Measurements from ENCODE around the gene KRT84.

Gene KRT84

DNA sequence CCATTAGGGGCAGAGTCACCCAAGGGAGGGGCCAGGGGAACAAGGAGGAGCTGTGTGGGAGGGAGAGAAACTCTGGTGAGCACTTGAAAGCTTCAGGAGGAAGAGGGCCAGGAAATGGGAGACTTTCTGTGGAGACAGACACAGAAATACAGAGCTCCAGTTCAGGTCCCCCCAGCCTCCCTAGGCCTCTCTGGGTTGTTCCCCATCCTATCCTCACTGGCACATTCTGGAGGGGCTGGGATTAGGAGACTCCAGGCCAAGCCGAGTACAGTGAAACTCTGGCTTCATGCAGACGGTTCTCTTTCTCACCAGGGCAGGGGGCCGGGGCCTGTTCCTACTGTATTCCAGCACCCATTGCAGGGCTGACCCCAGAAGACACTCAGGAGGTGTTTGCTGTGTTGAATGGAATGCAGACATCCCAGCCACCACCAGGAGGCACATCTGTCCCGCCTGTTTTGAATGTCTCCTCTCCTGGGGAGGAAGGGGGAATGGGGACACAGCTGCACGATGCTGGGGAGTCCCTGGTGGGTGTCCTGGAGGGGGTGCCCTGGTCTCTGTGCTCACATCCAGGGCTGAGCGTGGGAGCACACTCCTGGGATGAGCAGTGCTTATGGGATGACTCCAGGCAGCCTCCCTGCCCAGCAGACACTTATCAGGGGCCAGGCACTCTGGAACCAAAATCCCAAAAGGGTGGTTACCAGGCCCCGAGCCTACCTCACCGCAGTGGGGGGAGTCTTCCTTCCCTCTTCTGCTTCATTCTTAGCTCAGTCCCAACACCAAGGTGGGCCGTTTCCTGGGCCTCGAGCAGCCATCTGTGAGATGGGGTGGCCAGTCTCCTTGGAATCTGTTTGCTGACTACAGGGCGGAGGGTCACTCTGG, 5.5 kb upstream of the KRT84 start:
- Histone ChIP-seq H3K4me2 (no peak overlapping the region), H3K27ac (no peak overlapping the region), H3K4me1 (ENCODE audit: low read depth, poor library complexity, severe bottlenecking) (no peaks in the 10 kb centered on the region), H2AFZ (ENCODE audit: low read depth) (no peak overlapping the region), H3K4me3 (IDR thresholded peaks at IDR 0.05; ENCODE audit: insufficient read depth, low read depth, low read length) (no peak overlapping the region), H3K27me3 (ENCODE audit: insufficient read depth, low read depth) (peaks cover 34% of the 10 kb centered on the region), H4K20me1 (ENCODE audit: insufficient read depth) (no peaks in the 10 kb centered on the region), H3K79me2 (ENCODE audit: insufficient read depth, low read depth) (no peaks in the 10 kb centered on the region), H3K36me3 (ENCODE audit: insufficient read depth) (no peaks in the 10 kb centered on the region), H3K9ac (no peak overlapping the region)
- TF ChIP-seq, protein P1, sequence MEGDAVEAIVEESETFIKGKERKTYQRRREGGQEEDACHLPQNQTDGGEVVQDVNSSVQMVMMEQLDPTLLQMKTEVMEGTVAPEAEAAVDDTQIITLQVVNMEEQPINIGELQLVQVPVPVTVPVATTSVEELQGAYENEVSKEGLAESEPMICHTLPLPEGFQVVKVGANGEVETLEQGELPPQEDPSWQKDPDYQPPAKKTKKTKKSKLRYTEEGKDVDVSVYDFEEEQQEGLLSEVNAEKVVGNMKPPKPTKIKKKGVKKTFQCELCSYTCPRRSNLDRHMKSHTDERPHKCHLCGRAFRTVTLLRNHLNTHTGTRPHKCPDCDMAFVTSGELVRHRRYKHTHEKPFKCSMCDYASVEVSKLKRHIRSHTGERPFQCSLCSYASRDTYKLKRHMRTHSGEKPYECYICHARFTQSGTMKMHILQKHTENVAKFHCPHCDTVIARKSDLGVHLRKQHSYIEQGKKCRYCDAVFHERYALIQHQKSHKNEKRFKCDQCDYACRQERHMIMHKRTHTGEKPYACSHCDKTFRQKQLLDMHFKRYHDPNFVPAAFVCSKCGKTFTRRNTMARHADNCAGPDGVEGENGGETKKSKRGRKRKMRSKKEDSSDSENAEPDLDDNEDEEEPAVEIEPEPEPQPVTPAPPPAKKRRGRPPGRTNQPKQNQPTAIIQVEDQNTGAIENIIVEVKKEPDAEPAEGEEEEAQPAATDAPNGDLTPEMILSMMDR (conservative IDR thresholded peaks at IDR 0.05; ENCODE audit: low read depth, low read length), result peak; percentile 78

DNA sequence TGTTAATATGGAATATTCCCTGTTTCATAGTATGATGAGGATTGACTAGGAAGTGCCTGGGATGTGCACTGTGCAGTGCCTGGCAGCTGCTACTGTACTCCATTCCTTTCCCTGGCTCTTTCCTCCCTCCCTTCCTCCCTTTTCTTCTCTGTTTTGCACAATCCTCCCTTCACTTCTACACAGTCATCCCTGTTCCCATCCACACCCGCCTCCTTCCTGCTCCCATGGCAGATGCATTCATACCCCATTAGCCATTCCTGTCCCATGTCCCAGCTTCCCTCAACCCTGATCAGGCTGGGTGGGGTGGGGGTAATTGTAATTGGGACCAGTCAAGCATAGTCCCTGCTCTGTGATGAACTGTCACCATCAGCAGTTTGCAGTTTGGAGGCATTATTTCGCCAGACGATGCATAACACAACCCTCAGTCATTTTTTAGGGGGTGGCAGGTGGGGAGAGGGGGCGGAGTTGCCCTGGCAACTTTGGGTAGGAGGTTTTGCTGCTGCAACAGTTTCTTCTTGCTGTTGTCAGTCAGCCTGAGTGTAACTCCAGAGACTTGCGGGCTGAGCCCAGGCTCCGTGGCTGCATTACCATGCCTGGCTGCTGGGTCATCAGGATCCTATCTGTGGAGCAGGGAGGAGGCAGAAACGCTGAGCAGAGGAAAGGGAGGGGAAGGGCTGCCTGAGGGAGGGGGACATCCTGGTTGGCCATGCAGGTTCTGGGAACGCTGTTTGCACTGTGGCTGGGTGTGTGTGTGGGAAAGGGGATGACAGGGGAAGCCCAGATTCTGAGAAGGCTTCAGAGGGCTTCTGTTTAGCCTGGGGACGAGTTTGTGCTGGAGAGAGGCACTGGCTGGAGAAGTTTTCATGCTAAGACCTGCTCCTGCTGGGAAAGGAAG, 4.1 kb upstream of the KRT84 start:
- no peak overlapping the region for H3K4me2 ChIP-seq
- no peaks in the 10 kb centered on the region for H4K20me1 ChIP-seq (ENCODE audit: insufficient read depth)
- H3K4me1 ChIP-seq (ENCODE audit: low read depth, poor library complexity, severe bottlenecking), result no peaks in the 10 kb centered on the region
- H3K79me2 ChIP-seq (ENCODE audit: insufficient read depth, low read depth), result no peaks in the 10 kb centered on the region
- no peaks in the 10 kb centered on the region for H3K36me3 ChIP-seq (ENCODE audit: insufficient read depth)
- H3K4me3 ChIP-seq (IDR thresholded peaks at IDR 0.05; ENCODE audit: insufficient read depth, low read depth, low read length), result no peak overlapping the region
- TF ChIP-seq, protein P1 (conservative IDR thresholded peaks at IDR 0.05; ENCODE audit: low read depth, low read length), result no peak
- peaks cover 34% of the 10 kb centered on the region for H3K27me3 ChIP-seq (ENCODE audit: insufficient read depth, low read depth)
- H3K27ac ChIP-seq, result no peak overlapping the region
- no peak overlapping the region for H2AFZ ChIP-seq (ENCODE audit: low read depth)
- no peak overlapping the region for H3K9ac ChIP-seq

DNA sequence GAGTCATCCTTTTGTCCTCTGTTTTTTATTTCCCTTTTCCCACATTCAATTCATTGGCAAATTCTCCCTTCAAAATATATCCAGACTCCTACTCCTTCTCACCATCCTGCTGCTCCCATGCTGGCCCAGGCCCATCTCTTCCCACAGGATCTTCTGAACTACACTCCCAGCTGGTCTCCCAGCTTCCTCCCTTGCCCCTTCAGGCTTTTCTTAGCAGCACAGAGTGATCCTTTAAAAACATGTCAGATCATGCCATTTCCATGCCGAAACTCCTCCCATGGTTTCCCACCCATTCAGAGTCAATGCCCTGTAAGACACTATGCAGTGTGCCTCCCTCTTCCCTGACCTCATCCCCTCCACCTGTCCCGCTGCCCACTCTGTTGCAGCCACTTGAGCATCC, 2.4 kb upstream of the KRT84 start:
- Histone ChIP-seq H3K4me3 (IDR thresholded peaks at IDR 0.05; ENCODE audit: insufficient read depth, low read depth, low read length) (no peak overlapping the region), H3K27me3 (ENCODE audit: insufficient read depth, low read depth) (peaks cover 38% of the 10 kb centered on the region; the same call in 1 of the 2 replicates), H3K9ac (no peak overlapping the region), H4K20me1 (ENCODE audit: insufficient read depth) (no peaks in the 10 kb centered on the region), H3K4me2 (no peak overlapping the region), H3K36me3 (ENCODE audit: insufficient read depth) (no peaks in the 10 kb centered on the region), H3K27ac (no peak overlapping the region), H3K4me1 (ENCODE audit: low read depth, poor library complexity, severe bottlenecking) (no peaks in the 10 kb centered on the region), H3K79me2 (ENCODE audit: insufficient read depth, low read depth) (no peaks in the 10 kb centered on the region), H2AFZ (ENCODE audit: low read depth) (no peak overlapping the region)
- TF ChIP-seq, protein P1 (conservative IDR thresholded peaks at IDR 0.05; ENCODE audit: low read depth, low read length), result no peak

- peaks cover 45% of the 10 kb centered on the region; the same call in 1 of the 2 replicates for H3K27me3 ChIP-seq (ENCODE audit: insufficient read depth, low read depth)
- H4K20me1 ChIP-seq (ENCODE audit: insufficient read depth), result no peaks in the 10 kb centered on the region
- H3K27ac ChIP-seq, result no peak overlapping the region
- no peak overlapping the region for H2AFZ ChIP-seq (ENCODE audit: low read depth)
- H3K4me2 ChIP-seq, result no peak overlapping the region
- TF ChIP-seq, protein P1 (conservative IDR thresholded peaks at IDR 0.05; ENCODE audit: low read depth, low read length), result no peak
- no peak overlapping the region for H3K4me3 ChIP-seq (IDR thresholded peaks at IDR 0.05; ENCODE audit: insufficient read depth, low read depth, low read length)
- H3K36me3 ChIP-seq (ENCODE audit: insufficient read depth), result no peaks in the 10 kb centered on the region
- no peak overlapping the region for H3K9ac ChIP-seq
- no peaks in the 10 kb centered on the region for H3K4me1 ChIP-seq (ENCODE audit: low read depth, poor library complexity, severe bottlenecking)
- no peaks in the 10 kb centered on the region for H3K79me2 ChIP-seq (ENCODE audit: insufficient read depth, low read depth)
These were observed 2.1 kb downstream of the KRT84 start for GRCh38 chr12:52383331-52383730.
